HG02973 (cell line): ENCODE results near the gene KCNAB1.

Experiments used
- ATAC-seq: cut with Tn5 transposase; IDR thresholded peaks from one replicate; pipeline ENCODE4 v1.9.1; 2021; ENCODE audit warnings: moderate library complexity; ENCODE audit not compliant: unreplicated experiment

Gene KCNAB1

GRCh38 chr3:156307704-156308103 lies 187.3 kb downstream of the KCNAB1 start:
- ATAC-seq = no peak

DNA sequence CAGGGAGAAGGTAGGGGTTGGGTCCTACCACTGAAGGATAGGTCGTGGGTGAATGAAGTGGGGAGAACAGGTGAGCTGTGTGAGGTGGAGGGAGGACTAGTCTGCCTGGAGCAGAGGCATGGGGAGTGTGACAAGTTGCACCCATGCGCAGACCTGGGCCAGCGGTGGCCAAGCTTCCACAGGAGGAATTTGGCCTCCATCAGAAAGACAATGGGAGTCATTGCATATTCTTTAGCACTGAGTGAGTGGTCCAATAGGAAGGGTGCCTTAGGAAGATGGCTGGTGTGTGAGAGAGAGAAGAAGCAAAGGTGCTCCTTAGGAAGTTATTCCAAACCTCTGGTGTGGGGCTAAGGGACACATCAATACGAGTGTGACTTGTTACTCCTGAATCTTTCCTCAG lies 191.1 kb downstream of the KCNAB1 start:
- ATAC-seq = no peak

GRCh38 chr3:156311930-156312329 lies 191.6 kb downstream of the KCNAB1 start:
- no peak for ATAC-seq

- no peak for ATAC-seq
These were observed 195.7 kb downstream of the KCNAB1 start for GRCh38 chr3:156316076-156316475.

DNA sequence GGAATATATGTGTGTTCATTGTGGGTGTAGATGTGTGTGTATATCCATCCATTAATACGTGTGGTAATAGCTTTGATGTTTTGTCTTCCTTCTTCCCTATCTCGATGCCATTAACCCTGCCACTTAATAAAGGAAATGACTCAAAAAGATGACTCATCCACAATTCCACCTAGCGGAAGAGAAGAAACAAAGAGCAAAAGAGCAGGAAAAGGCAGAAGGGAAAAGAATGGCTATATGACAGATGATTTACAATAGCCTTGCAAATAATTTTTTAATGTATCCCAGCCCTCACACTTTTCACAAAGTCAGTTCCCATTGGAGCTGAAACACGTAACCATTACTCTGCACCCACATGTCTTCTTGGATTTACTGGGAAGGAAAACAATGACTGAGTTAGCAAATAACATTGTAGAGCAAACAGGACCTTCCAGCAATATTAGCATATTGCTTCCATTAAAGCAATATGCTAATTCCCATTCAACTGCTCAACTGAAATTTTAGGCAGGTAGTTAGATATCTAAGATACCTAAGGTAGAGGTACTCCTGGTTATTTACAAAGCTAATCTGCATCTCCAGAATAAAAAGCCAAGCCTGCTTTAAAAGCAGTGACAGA lies 197.2 kb downstream of the KCNAB1 start:
- ATAC-seq = no peak

DNA sequence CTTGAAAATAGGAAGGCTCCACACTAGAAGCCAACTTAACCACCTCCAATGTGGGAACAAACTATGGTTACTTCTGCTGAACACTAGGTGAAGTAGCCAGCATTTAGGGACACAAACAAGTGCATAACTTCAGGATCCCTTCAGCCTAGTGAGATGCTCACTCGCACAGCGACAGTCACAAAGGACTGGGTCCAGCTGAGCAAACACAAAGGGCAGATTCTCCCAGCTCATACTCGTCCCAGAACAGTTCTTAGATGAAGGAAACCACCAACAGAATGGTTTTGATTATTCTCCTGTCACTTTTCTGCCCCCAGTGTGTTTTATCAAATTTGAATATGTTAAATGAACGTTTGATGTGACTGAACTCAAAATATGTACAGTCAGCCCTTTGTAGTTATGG lies 201.6 kb downstream of the KCNAB1 start:
- ATAC-seq = no peak

DNA sequence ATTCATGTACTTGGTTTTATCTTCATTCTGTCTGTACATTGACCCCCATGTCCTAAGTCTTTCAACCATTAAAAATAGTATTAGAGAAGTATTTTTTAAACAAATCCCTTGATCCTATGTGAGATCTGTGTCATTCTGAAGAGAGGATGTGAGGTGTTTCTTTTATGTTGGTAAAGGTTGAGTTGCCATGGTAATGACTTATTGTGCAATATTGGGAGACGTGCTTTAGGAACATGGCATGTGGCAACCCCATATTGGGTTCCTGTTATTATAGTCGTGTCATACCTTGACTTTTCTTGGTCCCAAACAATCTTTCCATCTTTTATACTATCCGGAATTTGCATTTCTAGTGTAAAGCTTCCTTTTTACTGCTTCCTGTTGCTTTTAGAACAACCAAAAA lies 203.1 kb downstream of the KCNAB1 start:
- no peak for ATAC-seq

DNA sequence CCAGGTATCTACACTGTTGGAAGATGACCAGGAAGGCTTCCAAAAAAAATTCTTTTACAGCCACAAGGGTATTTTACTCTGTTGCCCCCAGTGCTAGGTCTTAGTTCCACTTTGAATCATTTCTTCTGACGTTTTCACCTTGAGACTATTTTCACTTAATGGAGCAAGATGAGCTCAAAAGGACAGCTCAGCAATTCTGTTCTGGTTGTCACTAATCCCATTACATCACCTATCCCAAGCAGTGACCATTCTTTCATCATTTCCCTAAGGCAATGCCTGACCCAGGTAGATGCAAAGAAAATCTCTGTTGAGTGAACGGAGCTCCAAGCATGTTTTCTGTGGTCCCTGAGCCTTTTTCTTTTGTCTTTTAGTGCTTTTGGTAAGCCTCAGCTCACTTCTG lies 210.0 kb downstream of the KCNAB1 start:
- no peak for ATAC-seq

GRCh38 chr3:156332304-156332703 lies 211.9 kb downstream of the KCNAB1 start:
- ATAC-seq = no peak

GRCh38 chr3:156334841-156335545 lies 214.6 kb downstream of the KCNAB1 start:
- ATAC-seq = no peak

DNA sequence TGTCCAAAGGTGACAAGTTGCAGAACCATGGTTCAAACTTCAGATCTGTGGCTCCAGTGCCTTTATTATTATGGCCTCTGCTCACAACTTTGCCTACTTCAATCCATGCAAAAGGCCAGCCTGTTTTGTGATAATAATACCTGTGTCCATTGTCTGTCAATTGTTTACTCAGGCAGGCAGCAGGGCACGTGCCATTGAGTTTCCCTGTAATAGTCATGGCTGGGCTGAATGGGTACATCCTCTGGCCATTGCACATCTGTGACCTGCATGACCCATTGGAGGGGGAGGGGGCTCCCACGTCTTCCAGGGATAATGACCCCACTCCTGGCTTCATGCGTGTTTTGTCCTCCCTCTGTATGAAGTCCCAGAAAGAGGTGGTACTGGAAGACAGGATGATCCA lies 219.1 kb downstream of the KCNAB1 start:
- ATAC-seq = no peak

DNA sequence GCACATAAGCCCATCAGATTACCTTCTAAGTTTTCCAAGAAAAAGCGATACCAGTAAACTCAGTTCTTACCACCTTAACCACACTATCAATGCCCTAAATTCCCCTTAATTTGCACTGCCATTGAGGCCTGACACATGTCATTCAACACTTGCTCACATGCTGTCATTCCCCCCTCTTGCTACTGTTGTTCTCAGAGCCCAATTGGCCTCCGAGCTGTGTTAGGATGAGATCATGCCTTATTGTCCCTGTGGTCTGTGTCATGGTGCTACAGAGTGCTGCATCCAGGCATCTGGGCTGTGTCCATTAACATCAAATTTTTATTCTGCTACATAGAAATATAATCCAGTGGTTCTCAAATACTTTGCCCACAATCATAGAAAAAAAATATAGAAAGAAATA lies 221.0 kb downstream of the KCNAB1 start:
- no peak for ATAC-seq

DNA sequence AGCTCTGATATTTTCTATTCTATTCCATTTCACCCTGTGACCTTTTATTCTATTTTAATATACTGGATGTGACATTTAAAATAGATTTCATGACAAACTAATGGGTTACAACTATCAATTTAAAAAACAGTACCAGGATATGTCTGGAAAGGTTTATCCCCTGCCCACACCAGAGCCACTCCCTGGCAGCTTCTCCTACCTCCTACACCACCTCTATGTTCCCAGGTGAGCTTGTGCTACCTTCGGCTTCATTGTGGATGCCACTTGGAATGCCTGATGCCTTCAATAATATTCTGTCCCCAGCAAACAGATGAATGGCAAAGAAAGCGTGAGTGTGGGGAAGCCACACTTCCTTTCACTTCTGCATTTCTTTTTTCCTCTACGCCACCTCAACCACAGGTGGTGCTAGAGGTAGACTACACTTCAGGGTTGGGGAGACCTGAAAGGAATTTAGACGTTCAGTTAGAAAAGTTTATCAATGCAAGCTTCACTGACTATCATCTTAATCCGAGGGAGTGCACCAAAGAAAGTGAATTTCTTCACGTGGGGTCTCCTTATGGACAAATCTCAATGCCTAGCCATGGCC lies 221.5 kb downstream of the KCNAB1 start:
- peak; percentile 99 for ATAC-seq

DNA sequence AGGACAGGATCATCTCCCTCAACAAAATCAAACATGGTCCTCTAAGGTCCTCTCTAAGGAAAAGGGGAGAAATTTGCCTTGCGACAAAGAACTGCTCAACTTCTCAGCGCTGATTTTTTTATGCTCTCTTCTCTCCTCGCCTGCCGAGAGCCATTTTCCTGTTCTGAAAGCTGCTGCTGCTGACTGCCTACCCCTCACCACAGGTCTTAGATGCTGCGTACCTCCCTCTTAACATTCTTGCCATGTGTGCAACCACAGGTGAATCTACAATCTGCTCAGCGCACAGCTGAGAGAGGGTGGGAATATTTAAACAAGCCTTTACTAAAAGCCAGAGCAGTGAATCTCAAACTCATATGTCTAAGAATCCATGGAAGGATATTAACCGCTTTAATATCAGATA lies 223.8 kb downstream of the KCNAB1 start:
- no peak for ATAC-seq

- ATAC-seq = no peak
These were observed 228.7 kb downstream of the KCNAB1 start for GRCh38 chr3:156349111-156349510.

DNA sequence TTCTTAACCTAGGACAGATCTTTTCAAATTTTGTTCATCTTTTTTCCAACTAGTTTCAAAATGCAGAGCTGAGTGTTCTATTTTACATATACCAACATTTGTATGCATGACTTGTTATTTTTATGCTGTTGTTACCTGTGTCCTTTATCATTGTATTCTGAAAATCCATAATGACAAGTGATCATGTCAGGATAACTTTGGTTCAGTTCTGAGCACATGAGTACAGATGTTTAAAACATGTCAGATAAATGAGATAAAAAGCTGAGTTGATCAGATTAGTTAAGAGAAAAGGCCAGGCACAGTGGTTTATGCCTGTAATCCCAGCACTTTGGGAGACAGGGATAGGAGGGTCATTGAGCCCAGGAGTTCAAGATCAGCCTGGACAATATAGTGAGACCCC lies 229.6 kb downstream of the KCNAB1 start:
- ATAC-seq = no peak

DNA sequence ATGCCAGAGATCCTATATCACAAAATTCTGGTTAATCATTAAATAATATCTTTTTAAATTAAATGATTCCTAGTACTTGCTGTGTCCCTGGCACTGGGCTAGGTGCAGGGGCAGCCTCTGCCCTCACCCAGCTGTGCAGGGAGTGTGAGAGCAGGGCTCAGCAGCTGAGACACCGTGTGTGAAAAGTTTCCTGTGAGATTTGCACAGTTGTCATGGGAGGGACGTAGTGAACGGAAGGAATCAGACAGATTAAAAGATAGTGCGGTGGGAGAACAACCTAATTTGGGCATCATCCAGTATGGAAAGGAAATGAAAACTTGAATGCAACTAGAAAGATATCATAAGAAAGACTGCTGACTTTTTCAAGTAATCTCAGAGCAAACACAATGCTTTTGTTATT lies 230.4 kb downstream of the KCNAB1 start:
- no peak for ATAC-seq

GRCh38 chr3:156351783-156352182 lies 231.4 kb downstream of the KCNAB1 start:
- ATAC-seq = no peak

- no peak for ATAC-seq
These were observed 232.3 kb downstream of the KCNAB1 start for GRCh38 chr3:156352728-156353127.

DNA sequence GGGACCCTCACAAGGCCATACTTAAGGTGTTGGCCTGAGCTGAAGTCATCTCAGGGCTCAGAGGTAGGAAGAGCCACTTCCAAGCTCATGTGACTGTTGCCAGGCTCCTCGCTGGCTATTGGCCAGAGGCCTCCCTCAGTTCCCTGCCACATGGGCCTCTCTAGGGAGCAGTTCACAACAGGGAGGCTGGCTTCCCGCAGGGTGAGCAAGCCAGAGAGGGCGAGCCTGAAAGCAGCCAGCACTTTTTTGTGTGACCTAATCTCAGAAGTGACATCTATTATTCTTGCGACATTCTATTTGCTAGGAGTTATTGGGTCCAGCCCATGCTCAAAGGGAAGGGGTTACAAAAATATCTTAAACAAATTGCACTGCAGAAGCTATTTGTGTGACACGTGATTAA lies 233.2 kb downstream of the KCNAB1 start:
- no peak for ATAC-seq

DNA sequence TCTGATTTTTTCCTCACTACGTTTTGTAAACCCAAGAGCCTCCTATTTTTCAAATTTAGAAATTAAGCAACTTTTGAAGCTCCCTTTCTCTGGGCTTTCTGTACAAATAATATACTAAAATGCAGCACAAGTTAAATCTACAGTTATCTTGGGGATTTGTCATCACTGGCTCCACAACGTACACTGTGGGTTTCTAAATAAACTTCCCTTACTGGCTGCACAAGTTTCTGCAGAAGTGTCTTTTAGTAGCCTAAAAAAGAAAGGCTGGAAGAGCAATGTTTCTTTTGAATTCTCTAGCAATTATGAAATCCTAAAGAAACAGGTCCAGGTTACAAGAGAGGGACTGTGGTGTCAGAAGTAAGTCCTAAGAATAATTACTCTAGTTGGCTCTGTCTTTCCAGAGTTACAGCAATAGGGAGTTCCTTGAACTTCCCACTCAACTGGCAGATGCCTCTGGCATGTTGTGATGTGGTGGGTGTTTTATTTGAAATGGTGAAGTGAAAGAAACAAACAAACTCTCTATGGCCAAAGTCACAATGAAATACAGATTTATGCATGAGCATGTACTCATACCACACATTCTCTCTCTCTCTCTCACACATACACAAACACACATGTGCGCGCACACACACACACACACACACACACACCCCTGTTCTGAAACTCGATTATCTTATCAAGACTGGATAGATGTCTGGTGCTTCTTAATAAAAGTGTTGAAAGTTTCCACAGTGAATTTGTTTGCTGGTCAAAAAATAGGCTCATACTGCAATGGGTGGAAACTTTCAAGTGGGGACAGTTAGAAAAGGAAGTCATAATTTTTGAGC lies 236.4 kb downstream of the KCNAB1 start:
- ATAC-seq = no peak

DNA sequence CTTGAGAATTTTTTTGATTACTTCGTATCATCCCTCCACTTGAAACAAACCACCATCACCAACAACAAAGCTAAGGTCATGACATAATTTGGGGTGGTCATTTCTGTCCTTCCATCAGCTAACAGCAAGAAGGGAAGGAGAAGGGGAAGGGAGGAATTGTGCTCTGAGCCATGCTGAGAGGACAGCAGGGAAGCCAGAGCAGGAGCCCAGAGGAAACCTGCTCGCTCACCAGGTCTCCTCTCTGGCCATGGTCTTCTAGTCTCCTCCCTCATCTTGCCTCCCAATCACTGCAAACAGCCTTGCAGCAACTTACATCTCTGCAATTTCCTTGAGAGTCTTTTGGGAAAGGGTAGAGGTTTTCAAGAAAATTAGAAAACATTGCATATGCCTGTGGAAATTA lies 237.9 kb downstream of the KCNAB1 start:
- ATAC-seq = no peak
